GM18868 (cell line): ENCODE results near the gene C4BPA.

Experiments used
- ATAC-seq: cut with Tn5 transposase; IDR thresholded peaks from one replicate; pipeline ENCODE4 v1.9.1; 2021; ENCODE audit warnings: mild to moderate bottlenecking, moderate library complexity; ENCODE audit not compliant: unreplicated experiment

C4BPA gene

GRCh38 chr1:207103892-207104373 is at the start of gene C4BPA:
TSS of gene C4BPA (plus strand) at chr1:207104233. CDS start at chr1:207113026, 8,793 bp downstream.
- no peak for ATAC-seq

DNA sequence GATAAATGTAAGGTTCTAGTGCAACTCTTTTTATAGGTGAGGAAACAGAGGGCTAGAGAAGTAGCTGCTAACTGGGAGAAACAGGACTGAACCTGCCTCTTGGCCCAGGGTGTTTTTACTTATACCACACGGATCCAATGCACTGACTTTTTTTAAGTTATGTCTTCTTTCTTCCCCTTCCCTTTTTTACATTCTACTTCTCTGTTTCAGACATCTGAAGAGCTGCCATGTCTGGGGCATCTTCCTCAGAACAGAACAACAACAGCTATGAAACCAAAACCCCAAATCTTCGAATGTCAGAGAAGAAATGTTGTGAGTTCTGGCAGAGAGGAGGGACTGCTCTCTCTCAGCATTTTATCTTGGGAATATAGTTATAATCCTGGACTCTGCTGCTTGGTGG is 49.5 kb upstream of the C4BPA start:
- ATAC-seq: no peak

DNA sequence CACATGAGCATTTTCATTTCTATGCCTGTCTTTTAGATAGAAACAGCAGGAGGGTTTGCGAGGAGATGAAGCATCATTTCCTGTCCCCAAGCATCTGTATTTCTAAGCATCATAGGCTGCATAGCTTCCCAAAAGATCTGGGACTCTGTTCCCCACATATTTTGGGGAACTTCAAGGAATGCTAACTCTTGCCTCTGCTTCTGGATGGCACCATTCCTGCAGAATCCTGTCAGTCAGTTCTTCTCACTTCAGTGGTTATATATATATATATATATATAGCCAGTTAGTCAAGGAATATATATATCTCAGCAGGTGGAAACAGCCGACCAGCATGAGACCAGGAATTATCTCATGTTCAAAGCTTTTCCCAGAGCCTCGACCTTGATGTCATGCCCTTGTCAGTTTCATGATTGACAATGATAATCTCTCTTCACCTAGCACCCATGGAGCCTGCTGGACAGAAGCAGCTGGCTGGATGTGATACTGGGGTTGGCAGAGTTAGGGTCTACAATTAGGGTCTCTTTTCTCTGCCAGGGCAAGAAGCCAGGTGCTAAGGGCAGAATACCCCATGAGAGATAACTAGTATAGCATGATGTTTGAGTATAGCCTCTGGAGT is 48.5 kb upstream of the C4BPA start:
- ATAC-seq: no peak

- no peak for ATAC-seq
Measured at GRCh38 chr1:207056673-207057072, 47.4 kb upstream of the C4BPA start.

DNA sequence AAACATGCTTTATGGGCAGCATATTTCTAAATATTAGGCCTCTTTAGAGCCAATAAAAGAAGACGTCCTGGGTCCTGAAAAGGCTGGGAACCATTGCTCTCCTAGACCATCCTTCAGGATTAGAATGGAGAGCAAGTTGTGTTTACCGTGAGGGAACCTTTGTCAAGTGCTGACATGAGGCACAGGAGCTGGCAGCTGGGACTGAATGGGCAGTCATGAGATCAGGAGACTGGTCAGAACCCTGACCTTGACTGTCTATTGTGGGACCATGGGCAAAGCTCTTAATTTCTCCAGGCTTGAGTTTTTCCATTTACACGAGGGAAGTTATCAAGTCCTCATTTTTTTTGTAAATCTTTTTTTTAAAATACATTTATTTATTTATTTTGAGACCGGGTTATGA is 45.8 kb upstream of the C4BPA start:
- no peak for ATAC-seq

GRCh38 chr1:207058878-207059867 is 44.9 kb upstream of the C4BPA start:
- ATAC-seq: no peak

DNA sequence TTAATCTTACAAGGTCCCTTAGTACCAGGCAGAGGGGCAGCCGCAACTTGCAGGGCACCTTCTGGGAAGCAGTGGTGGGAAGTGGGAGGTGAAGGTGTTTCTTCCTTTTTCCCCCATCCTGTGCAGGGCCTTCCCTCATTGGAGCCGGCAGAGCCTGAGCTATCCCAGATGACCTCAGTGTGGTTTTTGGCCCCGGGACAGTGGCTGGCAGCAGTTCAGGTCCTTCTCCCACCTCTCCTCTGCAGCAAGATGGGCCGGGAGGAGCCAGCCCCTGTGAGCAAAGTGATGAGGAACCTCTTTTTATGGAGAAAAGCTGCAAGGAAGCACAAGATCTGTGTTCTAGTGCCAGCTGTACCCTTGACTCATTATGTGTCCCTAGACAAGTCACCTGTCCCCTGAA is 44.2 kb upstream of the C4BPA start:
- no peak for ATAC-seq

GRCh38 chr1:207060596-207060995 is 43.4 kb upstream of the C4BPA start:
- ATAC-seq: no peak

DNA sequence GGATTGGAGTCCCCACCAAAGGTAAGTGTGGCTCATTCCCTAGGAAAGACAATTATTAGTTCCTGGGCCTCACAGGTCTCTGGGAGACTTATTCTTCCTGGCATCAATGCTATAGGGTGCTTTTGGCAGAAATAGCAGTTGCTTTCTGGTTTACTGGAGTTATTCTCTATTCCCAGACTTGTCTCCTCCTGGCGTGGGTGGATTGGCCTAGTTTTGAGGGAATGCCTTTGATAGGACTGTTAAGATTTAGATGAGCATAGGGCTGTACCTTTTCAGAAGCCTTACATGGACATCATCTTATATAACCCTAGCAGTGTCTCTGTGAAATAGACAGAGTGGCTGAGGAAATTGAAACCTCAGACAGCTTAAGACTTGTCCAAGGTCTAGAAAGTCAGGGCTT is 42.0 kb upstream of the C4BPA start:
- no peak for ATAC-seq

DNA sequence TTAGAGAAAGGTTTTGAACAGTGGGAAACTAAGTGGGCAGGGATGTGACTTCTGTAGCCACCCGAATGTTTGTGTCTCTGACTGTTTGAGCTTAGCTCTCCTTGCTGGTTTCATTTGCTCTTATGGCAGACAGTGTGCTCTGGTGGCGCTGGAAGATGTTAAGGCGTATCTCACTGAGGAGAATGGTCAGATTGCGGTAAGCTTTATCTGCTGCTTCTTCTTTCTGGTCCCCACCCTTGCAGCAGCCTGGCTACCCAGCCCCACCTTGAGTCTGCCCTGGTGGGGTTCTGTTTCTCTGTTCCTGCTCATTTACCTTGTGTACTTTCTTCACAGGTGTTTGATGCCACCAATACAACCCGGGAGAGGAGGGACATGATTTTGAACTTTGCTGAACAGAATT is 41.0 kb upstream of the C4BPA start:
- no peak for ATAC-seq

DNA sequence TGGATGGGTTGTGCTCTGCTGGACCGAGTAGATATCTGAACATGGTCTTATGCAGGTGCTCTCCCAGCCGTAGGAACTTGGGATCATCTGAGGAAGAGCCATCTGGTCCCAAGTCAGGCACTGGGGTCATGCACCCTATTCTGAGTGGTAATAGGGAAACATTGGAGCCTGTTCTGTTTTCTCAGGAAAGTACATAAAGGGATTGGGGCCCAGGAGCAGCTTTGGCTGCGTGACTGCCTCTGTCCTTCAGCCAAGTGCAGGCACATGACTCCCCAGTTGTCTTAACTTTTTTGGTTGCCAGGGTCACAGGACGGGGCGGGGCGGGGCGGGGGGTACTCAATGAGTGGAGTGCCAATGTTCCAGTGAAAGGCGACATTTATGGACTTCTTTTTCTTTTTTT is 39.5 kb upstream of the C4BPA start:
- no peak for ATAC-seq

DNA sequence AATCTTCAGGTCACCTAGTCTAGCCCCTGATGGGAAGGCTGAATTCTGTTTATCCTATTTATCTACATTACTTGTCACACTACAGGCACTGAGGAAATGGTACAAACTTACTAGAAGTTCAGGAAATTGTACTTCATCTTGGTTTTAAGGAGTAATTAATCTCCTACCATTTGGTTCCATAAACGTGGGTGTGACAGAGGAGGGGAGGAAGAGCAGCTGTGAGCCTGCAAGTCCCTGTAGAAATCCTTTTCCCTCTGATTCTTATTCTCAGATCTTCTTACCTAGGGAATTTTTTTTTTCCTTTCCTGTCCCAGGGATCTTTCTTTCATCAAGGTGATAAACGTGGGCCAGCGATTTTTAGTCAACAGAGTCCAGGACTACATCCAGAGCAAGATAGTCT is 36.8 kb upstream of the C4BPA start:
- no peak for ATAC-seq

DNA sequence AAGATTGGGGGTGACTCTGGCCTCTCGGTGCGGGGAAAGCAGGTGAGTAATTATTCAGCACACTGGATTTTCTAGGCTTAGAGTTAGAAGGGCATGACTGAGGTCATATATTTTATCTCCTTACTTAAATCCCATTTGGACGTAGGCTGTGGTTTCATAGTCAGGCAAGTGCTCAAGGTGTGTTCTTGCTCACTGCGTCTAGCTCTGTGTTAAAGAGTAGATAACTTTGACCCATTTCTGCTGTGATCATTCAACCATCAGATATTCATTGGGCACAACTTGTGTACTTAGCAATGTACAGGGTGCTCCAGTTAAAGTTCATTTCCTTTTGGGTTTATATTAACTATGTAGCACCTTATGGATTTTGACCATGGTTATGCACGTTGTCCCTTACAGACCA is 36.4 kb upstream of the C4BPA start:
- ATAC-seq: no peak

GRCh38 chr1:207069061-207069460 is 35.0 kb upstream of the C4BPA start:
- no peak for ATAC-seq

DNA sequence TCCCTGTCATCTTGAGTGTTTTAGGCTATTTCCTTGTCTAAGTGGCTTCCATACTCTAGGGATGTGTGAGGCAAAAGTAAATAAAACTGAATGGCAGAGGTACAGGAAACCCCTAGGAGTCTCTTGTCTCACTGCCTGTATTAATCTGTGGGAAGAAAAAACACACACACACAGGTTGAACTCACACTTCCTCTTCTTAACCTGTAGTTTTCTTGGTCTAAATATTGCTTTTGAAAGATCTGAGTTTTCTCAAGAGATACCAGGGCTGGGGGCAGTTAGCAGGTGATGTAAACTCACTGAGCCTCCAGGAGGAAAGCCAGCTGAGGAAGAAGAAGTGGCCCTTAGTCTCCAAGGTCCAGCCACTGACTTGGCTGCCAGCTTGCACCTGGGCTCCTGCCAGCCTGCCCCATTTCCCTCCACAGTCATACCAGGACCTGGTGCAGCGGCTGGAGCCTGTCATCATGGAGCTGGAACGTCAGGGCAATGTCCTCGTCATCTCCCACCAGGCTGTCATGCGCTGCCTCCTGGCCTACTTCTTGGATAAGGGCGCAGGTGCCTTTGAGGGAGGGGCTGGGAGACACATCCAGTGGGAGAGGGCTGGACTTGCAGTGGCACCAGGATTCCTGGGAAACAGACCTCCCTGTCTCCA is 34.1 kb upstream of the C4BPA start:
- ATAC-seq: peak; percentile 62

GRCh38 chr1:207070811-207071210 is 33.2 kb upstream of the C4BPA start:
- ATAC-seq: no peak

- no peak for ATAC-seq
Measured at GRCh38 chr1:207071426-207071825, 32.6 kb upstream of the C4BPA start.

- ATAC-seq: no peak
Measured at GRCh38 chr1:207072233-207072632, 31.8 kb upstream of the C4BPA start.

DNA sequence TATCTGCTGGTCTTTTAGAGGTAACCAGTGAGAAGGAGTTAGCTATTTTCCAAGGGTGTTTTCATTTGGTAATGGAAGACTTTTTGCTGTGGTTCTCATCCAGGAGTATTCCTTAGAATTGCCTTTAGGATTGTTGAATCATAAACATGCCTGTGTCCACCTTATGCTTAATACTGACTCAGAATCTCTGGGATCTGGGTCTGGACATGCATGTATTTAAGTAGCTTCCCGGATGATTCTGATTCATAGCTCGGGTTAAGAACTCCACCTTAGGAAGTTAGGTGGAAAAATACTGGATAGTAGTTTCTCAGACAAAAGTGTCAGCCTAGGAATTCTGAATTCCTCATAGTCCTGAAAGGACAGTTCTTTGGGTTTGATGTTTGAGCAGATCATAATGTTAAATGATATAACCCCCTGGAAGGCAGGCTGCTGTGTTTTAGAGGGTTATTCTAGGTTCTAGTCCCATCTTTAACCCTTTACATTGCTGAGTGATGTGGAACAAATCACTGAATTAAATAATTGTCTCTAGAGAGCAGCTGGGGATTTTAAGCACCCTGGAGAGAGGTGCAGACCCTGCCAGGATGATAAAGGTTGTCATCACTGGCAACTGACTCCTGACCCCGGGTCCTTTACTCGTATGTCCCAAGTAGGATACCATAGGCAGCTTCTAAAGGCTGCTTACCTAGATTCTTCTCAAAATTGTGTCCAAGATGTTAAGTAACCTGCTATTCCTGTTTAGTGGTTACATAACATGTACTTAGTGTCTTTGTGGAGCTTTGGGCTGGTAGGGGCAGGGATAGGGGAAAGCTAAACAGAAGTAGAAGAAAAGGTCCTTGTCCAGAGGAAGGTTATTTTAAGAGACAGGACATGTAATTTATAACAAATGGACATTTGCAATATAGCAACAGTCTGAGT is 29.9 kb upstream of the C4BPA start:
- no peak for ATAC-seq

DNA sequence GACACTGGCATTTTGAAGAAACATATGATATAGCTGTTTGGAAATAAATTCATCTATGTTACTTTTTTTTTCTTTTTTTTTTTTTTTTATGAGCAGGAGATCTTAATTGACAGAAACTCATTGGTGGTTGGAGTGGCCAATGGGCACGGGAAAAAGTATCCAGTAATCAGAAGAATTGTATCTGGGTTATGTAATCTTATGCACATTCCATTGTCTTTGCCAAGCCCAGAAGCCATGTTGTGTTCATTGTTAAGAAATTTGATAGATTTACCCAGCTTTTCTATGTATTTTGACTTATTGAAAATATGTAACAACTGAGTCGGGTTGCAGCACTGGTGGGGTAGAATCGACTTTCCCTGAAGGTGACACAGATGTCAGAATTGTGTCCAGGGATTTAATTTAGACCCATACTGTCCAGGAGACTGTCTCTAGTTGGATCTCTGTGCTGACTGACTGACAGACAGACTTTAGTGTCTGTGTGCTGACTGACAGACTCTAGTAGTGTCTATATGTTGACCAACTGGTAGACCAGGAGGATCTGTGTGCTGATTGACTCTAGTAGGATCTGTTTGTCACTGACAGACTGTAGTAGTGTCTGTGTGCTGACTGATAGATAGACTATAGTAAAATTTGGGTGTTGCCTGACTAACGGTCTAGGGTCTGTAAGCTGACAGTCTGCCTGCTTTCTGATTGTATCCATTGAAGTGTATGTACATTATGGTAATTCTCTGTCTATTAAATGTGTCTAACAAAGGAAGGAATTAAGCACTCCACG is 27.7 kb upstream of the C4BPA start:
- no peak for ATAC-seq
